Transverse colon (tissue), 4 donors: ENCODE measurements around the gene UBXN10.

Experiments
- CTCF ChIP-seq, 5 experiments: fragments of 200-600 bp in 3 of 5; fragments of 450-650 bp in 2 of 5; sonication (generic) in 3 of 5; IDR thresholded peaks; 1 replicate in 2 of 5; 2 replicates in 3 of 5; pipeline ENCODE4 v1.5.1; 2016 to 2017; ENCODE audit warnings: antibody characterized with exemption in 5 of 5, inconsistent platforms in 3 of 5, mild to moderate bottlenecking in 2 of 5, moderate library complexity in 1 of 5
- POLR2A ChIP-seq: fragments of 450-650 bp; IDR thresholded peaks from one replicate; pipeline ENCODE4 v1.6.1; 2016; ENCODE audit warnings: antibody characterized with exemption, mild to moderate bottlenecking, moderate library complexity
- POLR2AphosphoS5 ChIP-seq, 3 donors: sonication (generic); formaldehyde crosslinking; IDR thresholded peaks; one replicate each; pipeline ENCODE4 v1.6.1; 2016; ENCODE audit warnings: antibody characterized with exemption in 3 of 3

- TF ChIP-seq POLR2AphosphoS5 (IDR thresholded peaks at IDR 0.05), result no peak
- TF ChIP-seq CTCF (IDR thresholded peaks at IDR 0.05), result no peak
- no peak for TF ChIP-seq POLR2A
These were observed 36.1 kb upstream of the UBXN10 start for GRCh38 chr1:20149601-20150325.
